G401.6 (cell line): Measurements from ENCODE around the gene MEX3C.

Experiments used
- FAIRE-seq: peaks from 2 replicates; lab custom pipeline; 2012; peaks lifted over from hg19 to GRCh38; lab: Jason Lieb, UNC

Gene MEX3C

GRCh38 chr18:51197661-51198424, at the start of gene MEX3C:
Gene MEX3C (minus strand): TSS chr18:51197681. CDS start chr18:51197320, 361 bp downstream.
- FAIRE-seq, result peak; percentile 95

GRCh38 chr18:51241226-51241625, 43.7 kb upstream of the MEX3C start:
- FAIRE-seq, result no peak

- no peak for FAIRE-seq
Measured at GRCh38 chr18:51236225-51236624, 38.7 kb upstream of the MEX3C start.

- no peak for FAIRE-seq
Measured at GRCh38 chr18:51235009-51235789, 37.7 kb upstream of the MEX3C start.

GRCh38 chr18:51234117-51235008, 36.9 kb upstream of the MEX3C start:
- FAIRE-seq, result no peak

GRCh38 chr18:51229328-51229727, 31.8 kb upstream of the MEX3C start:
- FAIRE-seq, result no peak

- no peak for FAIRE-seq
Measured at GRCh38 chr18:51227660-51228059, 30.2 kb upstream of the MEX3C start.

- no peak for FAIRE-seq
Measured at GRCh38 chr18:51226587-51227350, 29.3 kb upstream of the MEX3C start.

- FAIRE-seq, result no peak
Measured at GRCh38 chr18:51226068-51226467, 28.6 kb upstream of the MEX3C start.

GRCh38 chr18:51212606-51213005, 15.1 kb upstream of the MEX3C start:
- no peak for FAIRE-seq

- FAIRE-seq, result no peak
Measured at GRCh38 chr18:51211552-51211951, 14.1 kb upstream of the MEX3C start.

GRCh38 chr18:51196811-51197660, 445 bp downstream of the MEX3C start:
- FAIRE-seq, result no peak

- FAIRE-seq, result no peak
Measured at GRCh38 chr18:51196118-51196810, 1.2 kb downstream of the MEX3C start.

GRCh38 chr18:51195451-51196117, 1.9 kb downstream of the MEX3C start:
- FAIRE-seq, result no peak

- FAIRE-seq, result no peak
Measured at GRCh38 chr18:51195086-51195450, 2.4 kb downstream of the MEX3C start.

GRCh38 chr18:51194604-51195003, 2.9 kb downstream of the MEX3C start:
- FAIRE-seq, result no peak

GRCh38 chr18:51193621-51194287, 3.7 kb downstream of the MEX3C start:
- no peak for FAIRE-seq

GRCh38 chr18:51192696-51193095, 4.8 kb downstream of the MEX3C start:
- no peak for FAIRE-seq

- FAIRE-seq, result no peak
Measured at GRCh38 chr18:51192026-51192425, 5.5 kb downstream of the MEX3C start.
